GM19043 (cell line): Measurements from ENCODE around the gene XPO6.
"Not testable (repeated sequence)": the region's sequence is repeated elsewhere in the genome, so short reads cannot be mapped to it uniquely, and the experiment has no call there.

Experiments used
- ATAC-seq: cut with Tn5 transposase; IDR thresholded peaks from one replicate; pipeline ENCODE4 v1.9.1; 2021; ENCODE audit warnings: low read depth; ENCODE audit not compliant: unreplicated experiment

XPO6 gene

GRCh38 chr16:28211758-28212531 lies at the start of gene XPO6:
Gene XPO6, minus strand, starts transcription at chr16:28211965. Its CDS starts 597 bp downstream, at chr16:28211368.
- peak; percentile 82 for ATAC-seq

- ATAC-seq = no peak
These were observed 48.4 kb upstream of the XPO6 start for GRCh38 chr16:28260193-28260592.

- ATAC-seq = no peak
These were observed 48.0 kb upstream of the XPO6 start for GRCh38 chr16:28259781-28260150.

- ATAC-seq = no peak
These were observed 47.5 kb upstream of the XPO6 start for GRCh38 chr16:28259091-28259780.

DNA sequence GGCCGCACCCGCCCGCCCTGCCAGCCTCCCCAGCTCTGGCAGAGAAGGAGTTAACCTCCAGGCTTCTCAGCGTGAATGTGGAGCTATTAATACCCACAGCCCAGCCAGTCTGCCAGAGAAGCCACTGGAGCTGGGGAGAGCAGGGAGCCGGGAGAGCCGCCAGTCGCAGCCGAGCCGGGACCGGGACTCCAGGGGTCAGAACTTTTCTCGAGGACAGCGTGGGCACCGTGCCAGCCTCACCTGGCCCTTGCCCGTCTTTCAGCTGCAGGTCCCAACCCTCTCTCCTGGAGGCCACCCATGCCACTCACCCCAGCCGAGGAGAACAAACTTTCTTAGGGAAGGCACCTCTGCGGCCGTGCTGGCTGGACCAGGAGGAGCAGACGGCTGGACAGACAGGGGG lies 46.8 kb upstream of the XPO6 start:
- ATAC-seq = no peak

DNA sequence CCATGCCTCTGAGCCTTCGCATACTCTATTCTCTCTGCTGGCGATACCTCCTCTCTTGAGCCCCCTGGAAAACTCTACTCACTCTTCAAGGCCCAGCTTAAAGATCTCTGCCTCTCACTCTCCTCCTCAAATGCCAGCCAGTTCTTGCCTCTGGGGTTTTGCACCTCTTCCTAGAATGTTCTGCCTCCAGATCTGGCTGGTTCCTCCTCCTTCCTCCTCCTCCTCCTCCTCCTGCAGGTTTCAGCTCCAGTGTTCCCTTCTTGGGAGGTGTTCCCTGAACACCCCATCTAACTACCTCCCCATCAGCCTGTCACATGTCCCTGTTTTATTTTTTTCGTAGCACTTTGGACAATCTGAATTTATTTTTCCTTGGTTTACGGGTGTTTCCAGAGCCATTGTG lies 45.5 kb upstream of the XPO6 start:
- ATAC-seq = no peak

- no peak for ATAC-seq
These were observed 44.1 kb upstream of the XPO6 start for GRCh38 chr16:28255838-28256237.

GRCh38 chr16:28254158-28254557 lies 42.4 kb upstream of the XPO6 start:
- no peak for ATAC-seq

DNA sequence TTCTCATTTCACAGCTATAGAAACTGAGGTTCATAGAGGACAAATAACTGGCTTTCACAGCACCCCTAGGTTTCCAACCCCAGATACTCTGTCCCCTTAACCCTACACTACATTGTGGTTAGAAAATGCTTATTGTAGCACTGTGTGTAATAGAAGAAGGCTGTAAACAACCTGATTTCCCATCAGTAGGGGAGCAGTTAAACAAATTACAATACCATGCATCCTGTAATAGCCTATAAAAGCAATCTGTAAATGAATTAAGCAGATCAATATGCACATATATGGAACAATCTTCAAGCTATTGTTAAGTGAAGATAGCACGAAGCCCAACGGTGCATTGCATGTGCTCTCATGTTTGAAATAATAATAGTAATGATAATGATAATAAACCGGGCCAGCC lies 39.2 kb upstream of the XPO6 start:
- ATAC-seq = no peak

- ATAC-seq = not testable (repeated sequence)
These were observed 37.7 kb upstream of the XPO6 start for GRCh38 chr16:28249483-28249882.

- ATAC-seq = no peak
These were observed 30.2 kb upstream of the XPO6 start for GRCh38 chr16:28241924-28242323.

GRCh38 chr16:28237754-28238357 lies 26.1 kb upstream of the XPO6 start:
- ATAC-seq = no peak

GRCh38 chr16:28231763-28232162 lies 20.0 kb upstream of the XPO6 start:
- ATAC-seq = no peak

DNA sequence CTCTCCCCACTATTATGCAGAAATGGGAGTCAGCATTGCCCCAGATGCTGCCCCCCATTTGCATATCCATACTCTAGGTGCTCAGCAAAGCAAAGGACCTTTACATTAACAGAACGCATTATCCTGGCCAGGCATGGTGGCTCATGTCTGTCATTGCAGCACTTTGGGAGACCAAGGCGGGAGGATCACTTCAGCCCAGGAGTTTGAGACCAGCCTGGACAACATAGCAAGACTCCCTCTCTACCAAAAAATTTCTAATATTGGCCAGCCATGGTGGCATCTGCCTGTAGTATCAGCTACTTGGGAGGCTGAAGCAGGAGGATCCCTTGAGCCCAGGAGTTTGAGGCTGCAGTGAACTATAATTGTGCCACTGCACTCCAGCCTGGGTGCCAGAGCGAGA lies 12.1 kb upstream of the XPO6 start:
- ATAC-seq = not testable (repeated sequence)

GRCh38 chr16:28219777-28220176 lies 8.0 kb upstream of the XPO6 start:
- not testable (repeated sequence) for ATAC-seq

DNA sequence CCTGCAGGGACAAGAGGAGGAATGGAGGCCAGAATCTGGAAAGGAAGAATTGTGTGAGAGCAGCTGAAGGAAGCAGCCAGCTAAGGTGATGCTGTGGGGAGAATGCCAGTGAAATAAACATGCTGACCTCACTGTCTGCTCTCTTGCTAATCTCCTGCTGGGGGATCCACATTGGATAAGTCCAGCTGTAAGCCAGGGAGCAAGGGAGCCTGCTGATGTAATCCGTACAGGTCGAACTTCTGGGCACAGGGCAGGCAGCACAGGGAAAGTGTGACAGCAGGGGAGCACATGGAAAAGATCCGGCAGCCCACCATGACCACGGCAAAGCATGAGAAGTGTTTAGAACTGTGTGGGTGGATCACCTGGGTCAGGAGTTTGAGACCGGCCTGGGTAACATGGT lies 7.5 kb upstream of the XPO6 start:
- no peak for ATAC-seq

GRCh38 chr16:28218109-28218508 lies 6.3 kb upstream of the XPO6 start:
- ATAC-seq = no peak

DNA sequence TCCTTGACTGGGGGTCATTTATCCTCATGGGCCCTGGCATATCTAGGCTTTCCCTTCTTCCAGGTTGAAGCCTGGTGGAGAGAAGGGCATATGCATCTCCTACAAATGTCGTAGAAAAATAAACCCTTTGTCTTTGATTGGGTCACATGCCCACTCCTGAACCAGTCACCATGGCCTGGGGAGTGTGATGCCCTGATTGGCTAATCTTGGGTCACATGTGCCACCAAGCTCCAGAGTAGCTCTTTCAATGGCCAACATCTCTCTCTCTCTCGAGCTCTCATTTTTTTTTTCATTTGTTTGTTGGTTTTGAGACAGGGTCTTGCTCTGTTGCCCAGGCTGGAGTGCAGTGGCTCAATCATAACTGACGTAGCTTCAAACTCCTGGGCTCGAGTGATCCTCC lies 5.6 kb upstream of the XPO6 start:
- ATAC-seq = no peak

GRCh38 chr16:28213396-28213795 lies 1.6 kb upstream of the XPO6 start:
- ATAC-seq = no peak

- ATAC-seq = no peak
These were observed 738 bp upstream of the XPO6 start for GRCh38 chr16:28212532-28212873.

DNA sequence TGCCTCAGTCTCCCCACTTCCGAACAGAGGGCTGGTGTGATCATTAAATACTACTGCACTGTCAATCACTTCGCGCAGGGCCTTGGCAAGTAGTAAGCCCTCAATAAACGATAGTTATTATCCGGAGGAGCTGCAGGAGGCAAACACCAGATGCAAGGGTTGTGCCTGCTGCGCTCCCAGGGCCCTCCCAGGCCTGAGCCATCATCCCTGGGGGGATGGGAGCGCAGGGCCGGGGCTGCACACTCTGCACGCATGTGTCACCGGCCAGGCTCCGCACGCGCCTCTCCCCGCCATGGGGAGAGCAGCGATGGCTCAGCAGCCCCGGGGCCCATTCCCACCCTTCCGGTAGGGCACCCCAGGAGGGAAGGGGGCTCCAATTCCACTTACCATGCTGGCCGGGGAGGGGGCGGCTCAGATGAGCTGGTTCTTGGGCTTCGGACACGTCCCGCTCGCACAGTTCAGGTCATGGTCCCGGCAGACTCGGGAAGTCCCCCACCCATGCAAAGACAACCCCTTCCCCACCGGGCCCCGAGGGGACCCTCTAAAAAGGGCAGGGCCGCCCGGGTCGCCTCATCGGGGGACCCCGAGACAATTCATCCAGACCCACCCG lies 681 bp downstream of the XPO6 start:
- peak; percentile 56 for ATAC-seq
